Right hindlimb (tissue), 1 donor: ENCODE data around the gene TTN.

Source experiments
- DNase-seq: peaks from one replicate; pipeline ENCODE4 v3.0.0-alpha.2; 2018

TTN gene

DNA sequence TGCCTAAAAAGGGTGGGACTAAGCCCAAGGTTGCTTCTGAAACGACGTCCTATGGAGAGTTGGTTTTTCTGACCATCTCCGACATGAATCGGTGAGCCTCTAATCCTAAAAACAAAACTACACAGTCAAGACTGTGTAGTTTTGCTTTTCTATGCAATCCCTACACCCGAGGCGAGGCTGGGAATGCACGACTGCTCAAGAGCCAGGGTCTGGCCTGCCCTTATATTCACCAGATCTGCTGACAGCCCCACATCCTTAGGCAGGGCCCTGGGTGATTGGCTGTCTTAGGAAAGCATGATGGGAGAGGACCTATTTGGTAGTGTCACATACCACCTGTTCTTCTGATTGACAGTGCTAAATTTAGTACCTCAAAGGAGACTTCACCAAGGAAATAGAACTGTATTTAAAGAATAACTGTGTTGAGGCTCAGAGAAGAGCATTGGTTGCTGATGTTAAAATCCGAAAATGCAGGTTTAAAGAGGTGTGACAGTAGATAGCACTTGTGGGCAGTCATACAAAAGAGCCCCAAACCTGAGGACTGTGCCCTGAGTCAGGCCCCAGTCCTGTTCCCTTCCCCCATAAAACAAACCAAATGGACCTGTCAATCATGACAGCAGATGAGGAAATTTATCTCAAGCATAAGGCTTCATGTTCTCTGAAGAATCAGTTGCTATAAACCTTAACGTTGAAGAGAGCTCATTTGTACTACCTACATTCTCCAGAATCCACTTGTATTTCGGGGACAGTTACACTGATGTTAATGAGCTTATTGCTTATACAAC lies at the start of gene TTN:
TSS of gene TTN (minus strand) at position 197 of the 782 bp plus-strand sequence. CDS start 2,781 bp downstream, outside the sequence.
- DNase-seq = no peak

DNA sequence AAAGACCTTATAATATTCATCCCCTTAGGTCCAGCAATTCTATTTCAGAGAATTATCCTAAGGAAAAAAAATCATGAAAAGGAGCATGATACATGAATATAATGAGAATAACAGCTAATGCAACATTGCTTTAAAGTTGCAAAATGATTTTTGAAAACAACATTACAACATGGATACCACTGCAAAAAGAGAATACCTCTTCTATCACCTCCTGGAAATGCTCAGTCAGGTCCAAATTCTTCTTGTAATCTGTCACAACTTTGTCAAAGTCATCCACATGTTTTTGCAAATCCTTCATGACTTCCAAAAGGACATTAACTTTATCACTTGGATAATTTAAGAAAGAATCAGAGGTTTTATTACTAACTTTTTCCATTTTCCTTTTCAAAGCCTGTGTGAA lies 47.9 kb upstream of the TTN start:
- no peak for DNase-seq

DNA sequence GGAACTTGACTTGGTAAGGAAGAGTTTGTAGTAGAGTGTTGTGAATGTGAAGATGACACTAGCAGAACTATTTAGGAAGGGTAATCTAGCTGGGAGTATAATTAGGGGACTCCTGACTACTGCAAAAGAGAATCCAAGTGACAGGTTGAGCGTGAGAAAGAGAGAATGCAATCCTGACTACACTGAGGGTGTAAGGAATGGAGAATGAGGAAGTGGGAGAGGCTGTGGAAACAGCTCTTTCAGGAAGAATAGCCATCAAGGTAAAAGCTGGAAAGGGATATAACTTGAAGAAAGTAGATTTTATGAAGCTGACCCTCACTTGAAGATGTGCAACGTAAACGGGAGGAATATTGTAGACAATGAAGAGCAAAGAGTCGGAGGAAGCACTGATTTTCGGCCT lies 41.1 kb upstream of the TTN start:
- no peak for DNase-seq

DNA sequence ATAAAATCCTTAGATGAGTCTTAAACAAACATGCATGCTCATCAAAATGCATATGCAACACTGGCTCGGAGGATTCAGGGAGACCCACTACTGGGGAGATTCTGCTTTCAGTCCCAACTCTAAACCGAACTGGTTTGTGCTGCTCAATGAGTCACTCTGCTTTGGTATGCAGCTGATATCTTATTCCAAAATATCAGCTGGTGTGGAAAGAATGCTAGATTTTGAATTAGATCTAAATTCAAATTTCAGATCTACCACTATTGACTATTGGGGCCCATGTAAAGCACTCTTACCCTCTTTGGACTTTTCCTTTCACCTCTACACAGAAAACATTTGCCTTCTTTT lies 39.2 kb upstream of the TTN start:
- no peak for DNase-seq

DNA sequence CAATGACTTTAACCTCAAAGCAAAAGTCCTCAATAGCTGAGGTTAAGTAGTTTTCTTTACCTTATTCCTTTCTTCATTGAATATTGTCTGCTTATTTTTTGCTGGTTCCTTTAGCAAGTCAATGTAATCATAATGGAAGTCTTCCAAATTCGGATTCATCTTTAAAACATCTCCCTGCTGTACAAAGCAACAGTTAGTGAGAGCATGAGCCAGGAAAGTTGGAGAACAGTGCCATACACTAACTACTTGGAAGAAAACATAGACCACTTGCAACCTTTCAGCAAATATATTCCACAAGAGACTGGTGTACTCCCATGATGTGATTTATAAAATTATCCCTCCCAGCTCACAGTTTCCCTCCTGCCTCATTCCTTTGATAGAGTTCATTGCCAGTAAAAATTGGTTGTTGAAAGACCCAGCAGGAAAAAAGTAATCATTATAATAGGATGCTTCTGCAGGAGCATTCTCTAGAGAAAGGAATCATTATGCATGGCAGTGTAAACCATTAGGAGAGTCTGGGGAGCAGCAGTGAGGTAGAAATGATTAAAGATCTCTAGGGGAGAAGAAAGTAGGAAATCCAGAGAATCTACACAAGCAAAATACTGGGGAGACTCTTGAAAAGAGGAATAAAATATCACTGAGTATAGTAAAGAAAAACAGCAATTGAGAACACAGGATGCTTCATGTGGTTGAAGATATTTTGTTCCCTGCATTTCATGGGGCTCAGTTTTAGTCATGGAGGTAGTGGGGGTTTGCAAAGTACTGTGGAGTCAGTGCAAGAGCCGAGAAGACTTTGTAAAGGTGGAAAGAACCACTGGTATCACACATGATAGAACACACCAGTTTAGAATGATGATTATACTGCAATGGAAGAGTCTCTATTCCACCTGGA lies 38.6 kb upstream of the TTN start:
- peak; percentile 42 for DNase-seq

DNA sequence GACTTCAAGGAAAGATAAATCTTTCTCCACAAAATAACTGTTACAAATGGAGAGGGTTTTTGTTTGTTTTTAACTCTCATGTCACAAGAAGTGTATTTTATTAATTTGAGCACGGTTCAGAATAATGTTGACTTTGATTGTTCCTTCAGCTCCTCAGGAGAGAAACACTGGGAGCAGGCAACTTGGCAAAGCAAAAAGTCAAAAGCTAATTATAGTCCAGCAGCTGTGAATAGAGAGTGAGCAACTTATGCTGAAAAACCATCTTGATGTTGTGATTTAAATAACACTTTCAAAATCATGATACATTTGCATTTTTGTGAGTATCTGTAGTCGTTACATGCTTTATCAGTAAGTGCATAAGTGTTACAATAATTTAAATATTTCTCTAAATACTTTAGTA lies 37.5 kb upstream of the TTN start:
- DNase-seq = no peak

DNA sequence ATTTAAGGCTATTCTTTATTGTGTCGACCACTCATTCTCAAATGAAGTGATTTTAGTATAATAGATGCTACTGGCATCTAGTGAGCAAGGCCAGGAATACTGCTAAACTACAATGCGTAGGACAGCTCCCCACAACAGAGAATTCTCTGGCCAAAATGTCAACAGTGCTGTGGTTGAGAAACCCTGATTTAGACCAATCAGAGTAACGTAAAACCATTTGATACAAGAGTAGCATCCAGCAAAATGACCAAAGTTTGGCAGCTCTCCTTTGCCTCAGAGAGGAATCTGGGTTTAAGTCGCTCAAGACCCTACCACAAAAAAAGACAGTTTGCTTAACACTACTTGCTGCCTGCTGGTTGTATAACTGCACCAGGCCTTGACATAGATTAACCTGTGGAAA lies 37.0 kb upstream of the TTN start:
- no peak for DNase-seq

DNA sequence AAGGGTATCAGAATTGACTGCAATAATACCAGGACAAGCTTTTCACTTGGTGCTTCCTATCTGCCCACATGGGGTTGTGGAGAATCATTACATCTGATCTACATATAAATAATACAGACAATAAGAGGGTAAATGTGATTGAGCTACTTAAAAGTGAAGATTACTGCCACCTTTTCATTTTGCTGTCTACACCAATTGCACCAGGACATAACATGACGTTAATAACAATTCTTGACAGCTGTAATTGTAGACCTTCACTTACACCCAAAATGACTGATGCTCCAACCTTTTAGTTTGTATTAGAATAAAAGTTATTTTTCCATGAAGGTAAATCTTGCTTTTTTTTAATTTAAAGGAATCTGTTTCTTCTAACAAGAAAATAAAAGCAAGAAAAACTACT lies 36.5 kb upstream of the TTN start:
- DNase-seq = no peak

DNA sequence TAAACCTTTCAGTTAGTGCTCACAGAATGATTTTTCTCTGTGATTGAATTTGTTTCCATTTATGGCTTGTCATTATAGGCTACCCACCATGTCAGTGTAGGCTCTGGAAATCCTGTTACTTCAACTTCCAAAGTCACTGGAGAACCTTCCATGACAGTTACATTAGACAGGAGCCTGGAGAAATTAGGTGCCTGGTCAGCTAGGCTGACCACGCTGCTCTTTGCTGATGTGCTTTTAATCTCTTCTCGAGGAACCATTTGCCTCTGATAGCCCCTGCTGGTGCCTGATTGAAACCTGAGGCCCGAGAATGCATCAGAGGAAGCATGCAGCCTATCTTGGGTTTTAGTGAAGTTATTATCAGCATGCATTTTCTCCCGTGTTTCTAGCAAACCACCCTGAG lies 29.6 kb upstream of the TTN start:
- DNase-seq = no peak

DNA sequence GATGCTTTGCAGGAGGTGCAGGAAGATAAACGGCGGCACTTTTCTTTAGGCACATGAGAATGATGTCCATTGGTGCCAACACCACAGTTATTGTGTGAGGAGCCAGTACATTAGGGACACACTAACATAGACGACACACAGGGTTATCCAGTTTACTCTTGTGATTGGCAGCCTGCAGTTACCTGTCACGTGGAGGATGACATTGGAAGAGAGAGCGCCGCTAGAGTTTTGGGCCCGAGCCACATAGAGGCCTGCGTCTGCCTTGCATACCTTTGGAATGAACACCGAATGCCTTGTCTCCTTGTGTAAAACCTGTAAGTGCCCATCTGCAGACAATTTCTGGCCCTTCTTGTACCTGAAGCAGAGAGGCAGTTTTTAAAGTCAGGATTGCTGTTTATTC lies 26.9 kb upstream of the TTN start:
- DNase-seq = no peak

DNA sequence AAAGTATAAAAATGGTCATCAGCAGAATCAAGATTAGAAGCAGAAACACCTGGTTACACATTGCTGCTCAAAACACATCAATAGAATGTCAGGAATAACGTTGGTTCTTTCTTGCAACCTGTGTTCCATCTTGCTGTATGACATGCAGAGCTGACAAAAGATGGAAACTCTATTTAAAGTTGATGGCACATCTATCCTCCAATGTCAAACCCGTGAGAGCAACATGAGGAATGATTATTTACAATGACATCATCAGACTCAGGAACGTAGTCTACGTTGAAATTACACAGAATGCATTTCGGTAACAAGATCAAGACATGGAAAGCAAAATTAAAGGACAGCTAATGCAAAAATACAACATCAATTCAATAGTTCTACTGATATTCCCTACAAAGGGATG lies 26.2 kb upstream of the TTN start:
- DNase-seq = no peak

DNA sequence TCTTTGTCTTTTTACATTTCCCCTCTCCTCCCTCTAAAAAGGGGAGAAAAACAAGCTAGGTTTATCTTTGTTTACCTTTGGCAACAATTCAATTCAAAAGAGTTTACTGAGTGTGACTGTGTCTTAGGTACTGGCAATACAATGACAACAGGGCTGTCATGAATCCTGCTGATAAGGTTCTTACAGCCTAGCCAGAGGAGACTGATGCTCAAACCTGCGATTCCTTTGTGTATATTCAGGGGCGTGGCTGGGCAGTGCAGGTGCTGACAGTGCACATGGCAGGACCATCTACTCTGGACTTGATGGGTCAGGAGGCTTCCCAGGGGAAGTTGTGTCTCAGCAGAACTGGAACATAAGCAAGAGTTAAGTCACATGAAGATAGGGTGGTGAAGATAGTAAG lies 23.2 kb upstream of the TTN start:
- no peak for DNase-seq

DNA sequence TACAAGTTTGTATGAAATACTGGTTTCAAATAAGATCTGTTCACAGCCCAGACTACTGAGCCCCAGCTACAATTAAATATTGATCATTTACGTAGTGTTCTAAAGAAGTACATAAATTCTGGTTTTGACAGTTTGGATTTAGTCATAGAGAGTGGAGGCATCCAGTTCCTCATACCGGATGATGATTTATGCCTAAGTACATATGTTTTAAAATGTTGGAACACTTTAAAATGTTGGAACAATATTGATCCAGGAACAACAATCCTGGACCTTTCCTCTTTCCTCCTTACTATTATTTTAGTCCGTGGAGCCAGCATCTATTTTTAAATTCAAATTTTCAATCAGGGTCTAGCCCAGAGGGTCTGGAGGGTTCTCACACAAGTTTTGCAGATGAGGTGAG lies 22.8 kb upstream of the TTN start:
- DNase-seq = no peak

DNA sequence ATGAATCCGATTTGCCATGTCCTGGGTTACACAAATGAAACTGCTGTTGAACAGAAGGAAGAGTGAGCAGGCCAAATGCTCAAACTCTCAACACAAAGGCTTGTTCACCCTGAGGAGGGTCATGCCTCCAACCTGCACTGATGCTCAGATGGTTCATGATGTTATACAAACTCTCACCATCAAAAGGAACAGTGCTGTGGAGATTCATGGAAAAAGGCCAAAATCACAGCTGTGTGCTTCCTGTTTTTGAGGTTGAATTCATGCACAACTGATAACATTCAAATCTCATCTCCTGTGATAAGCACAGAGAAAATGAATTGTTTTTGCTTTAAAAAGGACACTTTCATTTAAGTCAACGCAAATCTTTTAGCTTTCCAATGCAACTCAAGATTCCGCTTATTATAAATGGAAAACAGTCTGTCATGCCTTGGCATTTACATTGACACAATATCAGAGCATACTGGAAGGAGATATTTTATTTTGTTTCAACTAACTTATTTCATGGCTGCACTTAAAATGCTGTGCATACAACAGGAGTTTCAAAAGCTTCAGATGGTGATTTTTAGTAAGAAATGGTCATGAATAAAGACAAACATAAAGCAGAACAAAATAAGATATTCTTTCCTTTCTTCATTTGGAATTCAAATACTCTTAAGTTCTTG lies 22.2 kb upstream of the TTN start:
- no peak for DNase-seq

DNA sequence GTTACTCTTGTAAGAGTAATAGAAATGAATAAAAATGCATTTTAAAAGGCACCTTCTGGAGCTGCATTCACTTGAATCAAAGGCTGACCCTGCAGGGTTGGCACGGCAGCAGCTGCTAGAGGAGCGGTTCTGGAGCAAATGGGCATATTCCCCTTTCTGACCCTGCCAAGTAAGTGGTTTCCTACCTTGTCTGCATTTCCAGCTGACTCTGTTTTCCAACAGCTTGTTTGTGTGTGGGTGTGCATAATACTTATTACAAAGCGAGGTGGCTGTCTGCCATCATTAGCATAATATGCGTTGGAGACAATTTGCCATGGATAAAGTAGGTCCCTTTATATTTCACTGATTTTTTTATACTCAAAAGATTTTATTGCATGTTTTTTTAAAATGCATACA lies 21.3 kb upstream of the TTN start:
- DNase-seq = no peak

DNA sequence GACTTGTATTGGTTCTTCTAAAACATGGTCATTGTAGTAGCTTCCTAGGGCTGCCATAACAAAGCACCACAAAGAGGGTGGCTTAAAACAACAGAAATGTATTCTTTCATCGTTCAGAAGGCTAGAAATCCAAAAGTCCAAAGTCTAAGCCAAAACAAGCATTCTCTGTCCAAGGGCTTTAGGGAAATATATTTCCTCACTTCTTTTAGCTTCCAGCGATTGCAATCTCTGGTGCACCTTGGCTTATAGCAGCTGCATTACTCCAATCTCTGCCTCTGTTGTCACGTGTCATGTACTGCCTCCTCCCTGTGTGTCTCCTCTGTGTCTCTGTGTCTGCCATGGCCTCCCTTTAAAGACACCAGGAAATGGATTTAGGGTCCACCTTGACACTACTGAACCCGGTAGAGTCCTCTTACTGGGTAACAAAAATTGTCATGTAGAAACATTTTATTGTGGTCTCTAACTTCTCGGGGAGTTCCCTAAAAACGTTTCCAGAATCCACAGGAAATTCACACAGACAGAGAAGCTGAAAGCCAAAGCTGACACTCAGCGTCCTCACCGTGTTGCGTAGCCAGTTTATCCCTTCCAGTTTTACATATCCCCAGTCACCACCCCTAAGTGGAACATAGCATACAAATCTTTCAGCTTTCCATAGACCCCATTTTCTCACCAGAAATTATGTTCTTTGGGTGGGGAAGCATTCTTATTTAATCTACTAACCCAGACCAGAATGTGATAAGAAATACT lies 20.7 kb upstream of the TTN start:
- DNase-seq = no peak

DNA sequence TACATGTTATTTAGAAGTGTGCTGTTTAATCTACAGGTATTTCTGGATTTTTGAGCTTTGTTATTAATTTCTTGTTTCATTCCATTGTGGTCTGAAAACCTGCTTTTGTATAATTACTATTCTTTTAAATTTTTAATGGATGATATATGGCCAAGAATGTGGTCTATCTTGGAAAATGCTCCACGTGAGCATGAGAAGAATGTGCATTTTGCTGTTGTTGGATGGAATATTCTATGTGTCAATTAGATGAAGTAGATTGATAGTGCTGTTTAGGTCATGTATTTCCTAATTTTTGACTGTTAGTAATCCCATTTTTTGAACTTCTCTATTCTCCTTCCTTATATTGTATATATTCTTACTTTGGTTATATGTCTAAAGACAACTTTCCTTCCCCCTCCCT lies 19.9 kb upstream of the TTN start:
- no peak for DNase-seq

DNA sequence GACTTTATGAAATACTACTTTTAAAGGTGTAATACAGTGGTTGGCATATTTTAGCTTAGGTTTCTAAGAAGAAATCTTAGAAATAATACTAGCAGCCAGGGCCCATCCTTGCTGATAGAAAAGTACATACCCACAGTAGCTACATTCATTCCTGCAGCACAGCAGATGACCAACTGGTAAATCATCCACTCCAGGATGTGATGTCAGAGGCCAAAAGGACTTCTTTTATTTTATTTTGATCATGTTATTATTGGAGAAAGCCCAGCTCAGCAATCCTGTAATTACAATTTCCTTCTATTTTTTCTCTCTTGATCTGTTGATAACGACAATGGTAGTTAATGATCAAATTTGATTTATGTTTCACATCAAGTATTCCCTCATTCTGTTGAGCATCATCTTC lies 18.0 kb upstream of the TTN start:
- DNase-seq = no peak

DNA sequence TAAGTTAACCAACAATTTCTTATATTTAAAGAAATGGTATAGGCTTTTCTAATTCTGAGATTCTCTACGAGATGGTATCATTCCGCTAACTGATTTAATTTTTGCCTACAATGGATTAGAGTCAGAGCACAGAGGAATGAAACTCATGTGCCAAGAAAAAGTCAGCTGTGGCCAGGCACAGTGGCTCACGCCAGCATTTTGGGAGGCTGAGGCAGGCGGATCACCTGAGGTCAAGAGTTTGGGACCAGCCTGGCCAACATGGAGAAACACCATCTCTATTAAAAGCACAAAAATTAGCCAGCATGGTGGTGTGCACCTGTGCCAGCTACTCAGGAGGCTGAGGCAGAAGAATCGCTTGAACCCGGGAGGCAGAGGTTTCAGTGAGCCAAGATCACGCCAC lies 17.0 kb upstream of the TTN start:
- DNase-seq = no peak

DNA sequence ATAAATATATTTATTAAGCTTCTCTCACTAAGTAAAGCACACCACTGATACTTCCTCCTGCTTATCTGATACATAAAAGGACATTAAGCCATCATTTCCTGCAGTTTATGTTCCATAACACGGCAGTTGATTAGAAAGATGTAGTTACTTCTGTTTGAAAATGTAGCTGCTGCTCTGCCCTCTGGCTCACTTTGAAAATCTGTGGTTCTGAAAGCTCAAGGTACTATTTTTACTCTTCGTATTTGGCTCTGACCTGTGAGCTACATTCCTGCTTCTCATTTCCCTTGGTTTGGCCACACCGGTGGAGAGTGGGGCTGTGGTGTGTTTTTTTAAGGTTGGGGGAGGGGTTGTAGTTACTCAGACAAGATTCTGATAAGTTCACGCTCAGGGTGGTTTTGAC lies 12.8 kb upstream of the TTN start:
- DNase-seq = no peak

DNA sequence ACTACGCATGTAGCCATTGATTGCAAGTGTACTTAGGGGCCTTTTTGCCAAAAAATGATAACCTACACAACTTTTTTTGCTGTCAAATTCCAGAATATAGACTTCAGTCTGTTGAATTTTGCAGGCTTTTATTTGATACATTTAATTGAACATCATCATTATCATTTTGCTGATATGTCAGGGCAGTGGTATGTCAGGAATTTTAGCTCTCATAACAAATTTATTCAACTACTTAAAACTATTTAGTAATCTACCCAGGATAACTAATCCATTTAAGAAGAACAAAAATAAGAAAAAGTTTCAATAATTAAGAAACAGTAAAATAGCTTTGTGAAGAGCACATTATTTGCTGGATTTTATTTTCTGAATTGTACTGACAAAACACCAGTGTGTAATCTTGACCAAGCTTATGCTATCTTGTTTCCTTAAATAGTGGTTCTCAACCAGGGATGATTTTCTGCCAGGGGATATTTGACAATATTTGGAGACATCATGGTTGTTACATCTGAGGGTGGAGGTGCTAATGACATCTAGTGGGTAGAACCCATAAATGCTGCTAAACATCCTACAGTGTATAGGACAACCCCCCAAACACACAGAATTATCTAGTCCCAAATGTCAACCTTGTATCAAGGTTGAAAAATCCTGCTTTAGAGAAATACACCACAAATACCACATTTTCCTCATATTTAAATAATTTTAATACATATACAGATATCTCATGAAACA lies 12.1 kb upstream of the TTN start:
- no peak for DNase-seq

DNA sequence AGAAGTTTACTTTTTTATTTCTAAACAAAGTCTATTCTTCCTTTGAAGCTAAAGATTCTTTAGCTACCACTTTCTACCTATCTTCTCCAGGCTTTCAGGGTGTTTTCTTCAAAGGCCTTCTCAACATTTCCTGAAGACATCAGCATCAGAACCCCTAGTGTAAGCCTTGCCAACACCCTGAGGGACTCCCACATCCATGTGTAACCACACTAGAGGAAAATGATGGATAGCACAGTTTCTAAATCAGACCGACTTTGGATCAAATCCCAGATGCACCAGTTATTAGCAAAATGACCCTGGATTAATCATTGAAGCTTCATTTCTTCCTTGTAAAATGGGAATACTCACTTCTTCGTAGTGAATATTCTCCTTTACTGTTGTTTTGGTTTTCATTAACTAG lies 4.7 kb upstream of the TTN start:
- DNase-seq = no peak

DNA sequence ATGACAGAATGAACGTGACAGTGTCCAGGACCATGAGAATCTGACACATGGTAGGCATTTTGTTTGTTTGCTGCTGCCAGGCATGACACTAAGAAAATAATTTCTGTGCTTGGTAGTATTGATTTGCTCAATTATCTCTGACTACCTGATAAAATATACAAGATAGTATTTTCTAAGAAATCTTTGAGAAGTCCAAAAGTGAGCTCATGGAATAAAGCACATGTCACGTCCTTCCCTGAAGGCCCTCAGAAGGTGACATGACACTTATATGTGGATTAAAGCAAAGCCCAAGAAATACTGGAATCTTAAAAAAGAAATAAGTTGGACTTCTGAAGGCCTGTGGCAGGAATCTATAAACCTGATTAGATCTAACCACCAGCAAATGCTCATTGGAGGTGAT lies 3.8 kb upstream of the TTN start:
- no peak for DNase-seq
